Lower leg skin (tissue), 4 donors: ENCODE results near the gene PHETA1. TPM values are rescaled to one million over a fixed set of nuclear protein-coding genes. Genes with fewer than 3 reads are reported as not detected.

ENCODE experiments used
- DNase-seq, 2 donors: peaks; one replicate each; pipeline ENCODE4 v3.0.0-alpha.2; 2019; ENCODE audit warnings: low spot score in 2 of 2
- H3K4me3 ChIP-seq: fragments of 200-600 bp; sonication (generic); 2 replicates; pipeline ENCODE4 v1.5.1; 2017; ENCODE audit warnings: mild to moderate bottlenecking, low read depth; ENCODE audit not compliant: poor library complexity, severe bottlenecking
- CTCF ChIP-seq, 3 donors: fragments of 450-650 bp; IDR thresholded peaks; one replicate each; pipeline ENCODE4 v1.5.1; 2016; ENCODE audit warnings: antibody characterized with exemption in 3 of 3, mild to moderate bottlenecking in 3 of 3, moderate library complexity in 2 of 3
- POLR2A ChIP-seq, 2 donors: fragments of 450-650 bp; IDR thresholded peaks; one replicate each; pipeline ENCODE4 v1.6.1; 2016 to 2017; ENCODE audit warnings: antibody characterized with exemption in 2 of 2, mild to moderate bottlenecking in 1 of 2, moderate library complexity in 1 of 2
- WGBS, 2 donors: methylation state at CpG; one replicate each; pipeline ENCODE4 v1.1.5; 2018; 5-methylcytosine and 5-hydroxymethylcytosine counted together
- intact Hi-C: fragments of 100-400 bp; cut with DNase I; formaldehyde crosslinking; loops from one replicate; pipeline ENCODE4 v1.15.0; 2023; ENCODE audit warnings: low total_unique reads
- total RNA-seq, 4 donors: library from RNA; depleted of rRNA; stranded (reverse); fragments of >200 nt; gene quantifications; one replicate each; pipeline ENCODE4 v1.1.0, GENCODE V29; 2016

Gene PHETA1
- total RNA-seq: 10 to 100 TPM; 18.6 to 37.3 (median 25.1) TPM

- peak within 1 kb of the TSS; percentile 58 for H3K4me3 ChIP-seq
- 1% methylated on average over 25 of the region's 72 CpGs for WGBS, 2 donors
- DNase-seq: peak; percentile 91 to 99
- TF ChIP-seq CTCF (IDR thresholded peaks at IDR 0.05) (no peak), POLR2A (IDR thresholded peaks at IDR 0.05) (no peak)
- intact Hi-C loops: no loop called here
Measured at GRCh38 chr12:111368788-111369495, at the start of gene PHETA1. PHETA1 (minus strand) TSS chr12:111369095; CDS start chr12:111363427, 5,668 bp downstream.

GRCh38 chr12:111418594-111418880 lies 49.6 kb upstream of the PHETA1 start:
- intact Hi-C loops: no loop called here
- 91 to 95% methylated on average over 8 to 25 of the region's 30 CpGs for WGBS, 2 donors
- no peak overlapping the region for H3K4me3 ChIP-seq
- no peak for DNase-seq
- TF ChIP-seq CTCF (IDR thresholded peaks at IDR 0.05) (no peak), POLR2A (IDR thresholded peaks at IDR 0.05) (no peak)

GRCh38 chr12:111417784-111418593 lies 49.1 kb upstream of the PHETA1 start:
- no peak overlapping the region for H3K4me3 ChIP-seq
- no peak for DNase-seq
- WGBS, 2 donors: 90 to 97% methylated on average over 41 to 63 of the region's 67 CpGs
- TF ChIP-seq POLR2A (IDR thresholded peaks at IDR 0.05) (no peak), CTCF (IDR thresholded peaks at IDR 0.05) (no peak)
- intact Hi-C loops: no loop called here

GRCh38 chr12:111417290-111417689 lies 48.4 kb upstream of the PHETA1 start:
- TF ChIP-seq CTCF (IDR thresholded peaks at IDR 0.05) (no peak), POLR2A (IDR thresholded peaks at IDR 0.05) (no peak)
- intact Hi-C loops: no loop called here
- 97 to 98% methylated on average over 2 of the region's 2 CpGs for WGBS, 2 donors

GRCh38 chr12:111414711-111415252 lies 45.9 kb upstream of the PHETA1 start:
- WGBS, 2 donors: 87 to 89% methylated on average over 7 of the region's 7 CpGs
- DNase-seq: no peak
- H3K4me3 ChIP-seq: no peak overlapping the region
- TF ChIP-seq POLR2A (IDR thresholded peaks at IDR 0.05): no peak
- no peak for TF ChIP-seq CTCF (IDR thresholded peaks at IDR 0.05)
- intact Hi-C loops: no loop called here

More at GRCh38 chr12:111417290-111417689, 48.4 kb upstream of the PHETA1 start:
- DNase-seq: no peak
- H3K4me3 ChIP-seq: no peak overlapping the region
